H9 (cell line): ENCODE data around the gene UBE2Z. TPM values are rescaled to one million over a fixed set of nuclear protein-coding genes. Genes with fewer than 3 reads are reported as not detected.

Source experiments
- DNase-seq: peaks from one replicate; pipeline ENCODE4 v3.0.0-alpha.2; 2017
- H2AFZ ChIP-seq: one replicate; pipeline ENCODE4 v1.6.1; 2013; ENCODE audit warnings: mild to moderate bottlenecking, low read length, control low read depth, moderate library complexity
- H2AK5ac ChIP-seq: 2 replicates; pipeline ENCODE4 v1.6.1; 2013; ENCODE audit warnings: low read length, control low read depth, mixed read lengths; ENCODE audit not compliant: insufficient read length
- H2BK120ac ChIP-seq: one replicate; pipeline ENCODE4 v1.6.1; 2013; ENCODE audit warnings: low read depth, mild to moderate bottlenecking, low read length, control low read depth, inconsistent platforms; ENCODE audit not compliant: poor library complexity, severe bottlenecking
- H2BK12ac ChIP-seq: 2 replicates; pipeline ENCODE4 v1.6.1; 2013; ENCODE audit warnings: low read length, control low read depth, mixed read lengths, low read depth; ENCODE audit not compliant: insufficient read length
- H2BK15ac ChIP-seq: 2 replicates; pipeline ENCODE4 v1.6.1; 2013; ENCODE audit warnings: low read depth, low read length, control low read depth
- H2BK20ac ChIP-seq: one replicate; pipeline ENCODE4 v1.6.1; 2013; ENCODE audit warnings: low read depth, mild to moderate bottlenecking, low read length, control low read depth, inconsistent platforms; ENCODE audit not compliant: poor library complexity, severe bottlenecking
- H2BK5ac ChIP-seq: 2 replicates; pipeline ENCODE4 v1.6.1; 2013; ENCODE audit warnings: low read length, control low read depth, mixed read lengths; ENCODE audit not compliant: insufficient read length
- H3K14ac ChIP-seq: 2 replicates; pipeline ENCODE4 v1.6.1; 2013; ENCODE audit warnings: low read length, control low read depth; ENCODE audit not compliant: insufficient read depth
- H3K18ac ChIP-seq: 2 replicates; pipeline ENCODE4 v1.6.1; 2013; ENCODE audit warnings: low read depth, mild to moderate bottlenecking, mixed read lengths, low read length, control low read depth; ENCODE audit not compliant: insufficient read length
- H3K23ac ChIP-seq: 2 replicates; pipeline ENCODE4 v1.6.1; 2013; ENCODE audit warnings: low read length, control low read depth, mixed read lengths, low read depth; ENCODE audit not compliant: insufficient read length
- H3K23me2 ChIP-seq: 2 replicates; pipeline ENCODE4 v1.6.1; 2013; ENCODE audit warnings: low read depth, mild to moderate bottlenecking, mixed read lengths, low read length, control low read depth; ENCODE audit not compliant: insufficient read length, poor library complexity, severe bottlenecking
- H3K27ac ChIP-seq: 2 replicates; pipeline ENCODE4 v1.5.1; 2013; ENCODE audit warnings: low read length, control low read depth, mixed read lengths, low read depth; ENCODE audit not compliant: insufficient read length
- H3K27me3 ChIP-seq: 2 replicates; pipeline ENCODE4 v1.6.1; 2013; ENCODE audit warnings: low read length, control low read depth, inconsistent platforms; ENCODE audit not compliant: insufficient read depth
- H3K4ac ChIP-seq: 2 replicates; pipeline ENCODE4 v1.6.1; 2013; ENCODE audit warnings: low read depth, mild to moderate bottlenecking, control low read depth, inconsistent platforms, low read length, moderate library complexity
- H3K4me1 ChIP-seq: 2 replicates; pipeline ENCODE4 v1.6.1; 2013; ENCODE audit warnings: low read length, control low read depth, inconsistent platforms; ENCODE audit not compliant: insufficient read depth
- H3K4me2 ChIP-seq: 2 replicates; pipeline ENCODE4 v1.6.1; 2013; ENCODE audit warnings: low read length, control low read depth, mixed read lengths; ENCODE audit not compliant: insufficient read length, insufficient read depth
- H3K56ac ChIP-seq: 2 replicates; pipeline ENCODE4 v1.6.1; 2013; ENCODE audit warnings: low read depth, mild to moderate bottlenecking, mixed read lengths, low read length, control low read depth; ENCODE audit not compliant: insufficient read length
- H3K79me1 ChIP-seq: 2 replicates; pipeline ENCODE4 v1.6.1; 2013; ENCODE audit warnings: low read depth, mild to moderate bottlenecking, moderate library complexity, low read length, control low read depth, inconsistent platforms; ENCODE audit not compliant: insufficient read depth, poor library complexity, severe bottlenecking
- H3K79me2 ChIP-seq: 2 replicates; pipeline ENCODE4 v1.6.1; 2013; ENCODE audit warnings: low read length, control low read depth, inconsistent platforms; ENCODE audit not compliant: insufficient read depth
- H3K9ac ChIP-seq: 2 replicates; pipeline ENCODE4 v1.6.1; 2013; ENCODE audit warnings: low read length, control low read depth, mixed read lengths; ENCODE audit not compliant: insufficient read length; ENCODE audit errors: extremely low read depth
- H3K9me3 ChIP-seq: one replicate; pipeline ENCODE4 v1.6.1; 2013; ENCODE audit warnings: low read depth, low read length, inconsistent platforms; ENCODE audit not compliant: control insufficient read depth
- H3T11ph ChIP-seq: one replicate; pipeline ENCODE4 v1.6.1; 2013; ENCODE audit warnings: mild to moderate bottlenecking, low read length, control low read depth, inconsistent platforms
- H4K20me1 ChIP-seq: one replicate; pipeline ENCODE4 v1.6.1; 2013; ENCODE audit not compliant: control insufficient read depth, insufficient read length, insufficient read depth
- H4K5ac ChIP-seq: 2 replicates; pipeline ENCODE4 v1.6.1; 2013; ENCODE audit warnings: low read depth, mild to moderate bottlenecking, mixed read lengths, low read length, control low read depth; ENCODE audit not compliant: insufficient read length
- H4K8ac ChIP-seq: replicated peaks from 2 replicates; pipeline ENCODE4 v1.6.1; 2013; ENCODE audit warnings: low read length, control low read depth, mixed read lengths, low read depth; ENCODE audit not compliant: insufficient read length
- H4K91ac ChIP-seq: 2 replicates; pipeline ENCODE4 v1.6.1; 2013; ENCODE audit warnings: low read depth, mild to moderate bottlenecking, moderate library complexity, mixed read lengths, low read length, control low read depth; ENCODE audit not compliant: insufficient read length
- H3K27ac Mint-ChIP-seq, 3 experiments: 2 replicates in 2 of 3; 3 replicates in 1 of 3; pipeline ENCODE4 v1.8.0; 2020 to 2021; ENCODE audit warnings: mixed read lengths in 3 of 3, mild to moderate bottlenecking in 1 of 3, moderate library complexity in 1 of 3
- H3K27me3 Mint-ChIP-seq: 2 replicates; pipeline ENCODE4 v1.8.0; 2021; ENCODE audit warnings: low read depth, mild to moderate bottlenecking, moderate library complexity, mixed read lengths
- H3K36me3 Mint-ChIP-seq, 3 experiments: 2 replicates in 2 of 3; 3 replicates in 1 of 3; pipeline ENCODE4 v1.8.0; 2020 to 2021; ENCODE audit warnings: low read depth in 3 of 3, mixed read lengths in 3 of 3; ENCODE audit not compliant: insufficient read depth in 1 of 3
- H3K4me1 Mint-ChIP-seq, 2 experiments: 2 replicates each; pipeline ENCODE4 v1.8.0; 2020; ENCODE audit warnings: mixed read lengths in 2 of 2
- H3K4me3 Mint-ChIP-seq, 2 experiments: 2 replicates in 1 of 2; 3 replicates in 1 of 2; pipeline ENCODE4 v1.8.0; 2020 to 2021; ENCODE audit warnings: mild to moderate bottlenecking in 2 of 2, mixed read lengths in 2 of 2, moderate library complexity in 1 of 2
- H3K9me3 Mint-ChIP-seq, 2 experiments: 2 replicates in 1 of 2; 3 replicates in 1 of 2; pipeline ENCODE4 v1.8.0; 2020; ENCODE audit warnings: mild to moderate bottlenecking in 2 of 2, mixed read lengths in 2 of 2, moderate library complexity in 1 of 2
- CTCF ChIP-seq: fragments of 200-600 bp; sonication (generic); conservative IDR thresholded peaks from 3 replicates; pipeline ENCODE4 v1.8.0; 2021; ENCODE audit warnings: antibody characterized with exemption, mild to moderate bottlenecking
- WGBS: extraction: QIAGEN DNeasy Blood & Tissue Kit; methylation state at CpG from one replicate; pipeline ENCODE4 v1.1.7; 2013; ENCODE audit warnings: missing lambda C conversion rate, low lambda C conversion rate, mixed read lengths; ENCODE audit not compliant: insufficient read length; ENCODE audit errors: extremely low coverage; 5-methylcytosine and 5-hydroxymethylcytosine counted together
- total RNA-seq: library from RNA; stranded (reverse); gene quantifications from 2 replicates; pipeline ENCODE4 v1.2.1, GENCODE V29; 2021

UBE2Z gene
- total RNA-seq, 1 experiment from 2014 or later: 80.0 TPM

- H3K36me3 Mint-ChIP-seq: peaks cover 29 to 95% (median 76%) of the 10 kb centered on the region in 3 experiments; a peak in 6 of 7 replicates
- DNase-seq: no peak
- Histone ChIP-seq H3K4me2 (no peak overlapping the region), H3K27me3 (no peaks in the 10 kb centered on the region), H2BK20ac (no peak overlapping the region), H3K27ac (no peak overlapping the region), H3K23ac (no peak overlapping the region), H3K79me1 (no peaks in the 10 kb centered on the region), H3K4ac (no peak overlapping the region), H4K20me1 (no peaks in the 10 kb centered on the region), H4K5ac (no peak overlapping the region), H2BK15ac (no peak overlapping the region), H4K8ac (no peak overlapping the region), H4K91ac (no peak overlapping the region), H3K23me2 (no peaks in the 10 kb centered on the region), H3K56ac (no peak overlapping the region), H2BK12ac (no peak overlapping the region), H3K9ac (no peak overlapping the region), H2AK5ac (no peak overlapping the region), H2AFZ (no peak overlapping the region), H2BK120ac (no peak overlapping the region), H3K4me1 (no peaks in the 10 kb centered on the region), H2BK5ac (no peak overlapping the region), H3K18ac (no peak overlapping the region), H3K79me2 (no peaks in the 10 kb centered on the region), H3K14ac (no peak overlapping the region), H3T11ph (no peak overlapping the region), H3K9me3 (no peaks in the 10 kb centered on the region)
- TF ChIP-seq CTCF: no peak
- no peak overlapping the region for H3K4me3 Mint-ChIP-seq
- H3K9me3 Mint-ChIP-seq: no peaks in the 10 kb centered on the region
- no peaks in the 10 kb centered on the region for H3K4me1 Mint-ChIP-seq
- no peaks in the 10 kb centered on the region for H3K27me3 Mint-ChIP-seq
- H3K27ac Mint-ChIP-seq: peak overlapping the region in 2 of 3 experiments; percentile 6 to 53; a peak in 3 of 7 replicates
- WGBS: no CpG with 5 or more reads among the region's 6 CpGs
Observed at GRCh38 chr17:48927978-48928745, 20.0 kb downstream of the UBE2Z start.
